HL-60/S4 (cell line): Measurements from ENCODE around the gene EIF5AL1.
"Not testable (repeated sequence)": the region's sequence is repeated elsewhere in the genome, so short reads cannot be mapped to it uniquely, and the experiment has no call there.

Source experiments
- in situ Hi-C: fragments of 300-500 bp; cut with MboI; formaldehyde crosslinking; loops from 2 replicates; pipeline ENCODE4 v1.14.3; 2022; ENCODE audit warnings: low sequenced_read_pairs

Gene EIF5AL1

GRCh38 chr10:79547128-79547527, 34.8 kb downstream of the EIF5AL1 start:
- in situ Hi-C loops: not testable (repeated sequence)

GRCh38 chr10:79547973-79548372, 35.6 kb downstream of the EIF5AL1 start:
- in situ Hi-C loops: no loop called here

- in situ Hi-C loops: loop anchor here (25.0 kb wide), 2 partner anchors 385 to 710 kb away; partner anchors contain the start of gene SFTPD
These were observed 39.8 kb downstream of the EIF5AL1 start for GRCh38 chr10:79552143-79552542.

DNA sequence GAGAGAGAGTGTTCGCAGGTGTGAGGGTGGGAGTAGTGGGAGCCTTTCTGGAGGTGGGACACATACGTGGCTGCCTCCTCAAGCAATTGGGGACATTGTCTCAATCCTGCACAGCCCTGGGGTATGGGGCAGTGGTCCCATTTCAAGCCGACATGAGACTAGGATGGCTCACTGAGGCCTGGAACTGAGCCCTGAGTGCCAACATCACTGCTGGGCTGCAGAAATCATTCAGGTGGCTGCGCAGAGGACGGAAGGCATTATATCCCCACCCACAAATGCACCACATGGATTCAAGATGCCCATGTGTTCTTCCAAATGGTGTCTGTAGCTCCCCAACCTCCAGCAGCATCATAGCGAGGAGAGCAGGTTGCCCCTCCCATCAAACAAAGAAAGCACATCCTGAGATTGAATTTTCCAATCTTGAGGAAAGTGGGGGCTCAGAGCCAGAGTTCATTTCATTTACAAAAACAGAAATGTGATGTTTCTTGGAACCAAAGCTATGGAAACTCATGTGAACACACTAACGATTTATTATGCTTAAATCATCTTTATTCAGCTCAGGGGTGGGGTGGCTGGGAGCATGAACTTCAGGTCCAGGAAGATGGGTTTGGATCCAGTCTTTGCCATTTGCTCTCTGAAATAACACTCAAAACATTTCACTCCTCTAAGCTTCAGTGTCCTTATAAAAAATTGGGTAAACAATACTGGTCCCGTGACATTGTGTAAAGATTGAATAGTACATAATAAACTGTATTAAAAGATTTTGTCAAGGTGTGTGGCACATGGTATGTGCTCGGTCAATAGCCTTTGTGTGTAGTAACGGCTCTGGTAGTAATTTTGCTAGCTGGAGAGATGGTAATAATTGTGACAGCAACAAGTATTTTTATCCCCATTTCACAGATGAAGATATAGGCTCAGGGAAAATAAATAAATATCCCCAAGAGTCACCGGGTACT, 43.3 kb downstream of the EIF5AL1 start:
- in situ Hi-C loops: loop anchor here (25.0 kb wide), 2 partner anchors 382 to 707 kb away; partner anchors contain the start of gene SFTPD

DNA sequence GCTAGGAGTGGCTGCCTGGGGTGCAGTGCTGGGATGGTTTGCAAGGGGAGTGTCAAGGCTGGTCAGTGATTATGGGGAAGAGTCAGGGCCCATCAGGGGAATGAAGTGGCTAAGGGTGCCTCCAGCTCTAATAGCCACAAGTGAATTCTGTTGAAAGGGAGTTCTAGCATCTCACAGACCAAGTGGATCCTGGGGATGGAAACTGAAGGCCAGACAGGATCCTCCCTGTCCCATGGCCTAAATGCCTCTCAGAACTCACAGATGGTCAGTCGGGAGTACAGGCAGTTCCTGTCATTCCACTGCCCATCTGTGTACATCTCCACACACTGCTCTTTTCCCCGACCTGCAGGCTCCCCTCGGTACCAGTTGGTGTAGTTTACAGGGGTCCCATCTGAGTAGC, 44.6 kb downstream of the EIF5AL1 start:
- in situ Hi-C loops: loop anchor here (25.0 kb wide), 2 partner anchors 380 to 705 kb away; partner anchors contain the start of gene SFTPD

- in situ Hi-C loops: loop anchor here (25.0 kb wide), 2 partner anchors 378 to 703 kb away; partner anchors contain the start of gene SFTPD
These were observed 47.4 kb downstream of the EIF5AL1 start for GRCh38 chr10:79559726-79560125.

DNA sequence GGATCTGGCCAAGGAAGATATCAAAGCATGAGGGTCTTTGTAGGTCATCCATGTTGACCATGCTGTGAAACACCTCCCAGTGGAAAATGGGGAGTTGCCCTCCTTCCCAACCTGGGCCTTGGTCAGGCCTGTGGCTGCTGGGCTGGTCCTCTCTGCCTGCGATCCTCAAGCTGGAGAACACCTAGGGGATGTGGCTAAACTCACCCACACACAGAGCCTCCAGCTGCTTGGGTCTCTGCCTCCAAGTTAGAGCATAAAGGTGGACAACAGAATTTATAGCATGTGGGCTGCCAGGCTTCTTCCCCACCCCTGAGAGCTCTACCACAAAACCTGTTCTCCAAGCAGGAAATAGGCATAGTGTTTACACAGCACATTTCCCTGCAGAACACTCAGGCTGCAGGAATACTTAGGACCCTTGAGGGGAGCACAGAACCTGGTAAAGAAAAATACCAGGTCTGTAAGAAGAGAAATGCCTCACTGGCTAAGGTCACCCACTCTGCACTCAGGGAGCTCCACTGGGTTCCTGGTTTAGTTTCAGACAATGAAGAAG, 47.9 kb downstream of the EIF5AL1 start, which contains the start of gene SFTPA2:
SFTPA2 (minus strand) TSS at position 248 of the 550 bp plus-strand sequence. CDS start 924 bp downstream, outside the sequence.
- in situ Hi-C loops: loop anchor here (25.0 kb wide), 2 partner anchors 377 to 702 kb away; partner anchors contain the start of gene SFTPD

DNA sequence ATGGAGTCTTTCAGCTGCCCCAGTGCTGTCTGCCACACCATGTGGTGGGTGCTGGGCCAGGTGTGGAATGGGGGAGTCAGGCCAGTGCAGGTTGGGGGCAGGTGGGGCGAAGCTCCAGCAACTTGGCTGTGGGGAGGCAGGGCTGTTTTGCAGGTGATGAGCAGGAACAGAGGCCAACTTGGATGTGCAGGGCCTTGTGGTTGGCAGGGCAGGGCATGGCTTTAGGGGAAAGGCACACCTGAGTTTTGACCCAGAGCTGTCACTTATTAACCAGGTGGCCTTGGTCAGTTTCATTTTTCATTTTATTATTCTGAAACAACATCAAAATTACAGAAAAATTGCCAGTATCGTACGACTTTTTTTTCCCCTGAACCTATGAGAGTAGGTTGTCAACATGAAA, 48.9 kb downstream of the EIF5AL1 start:
- in situ Hi-C loops: loop anchor here (25.0 kb wide), 2 partner anchors 376 to 701 kb away; partner anchors contain the start of gene SFTPD

- in situ Hi-C loops: loop anchor here (25.0 kb wide), 2 partner anchors 375 to 700 kb away; partner anchors contain the start of gene SFTPD
These were observed 49.9 kb downstream of the EIF5AL1 start for GRCh38 chr10:79562135-79562756.

DNA sequence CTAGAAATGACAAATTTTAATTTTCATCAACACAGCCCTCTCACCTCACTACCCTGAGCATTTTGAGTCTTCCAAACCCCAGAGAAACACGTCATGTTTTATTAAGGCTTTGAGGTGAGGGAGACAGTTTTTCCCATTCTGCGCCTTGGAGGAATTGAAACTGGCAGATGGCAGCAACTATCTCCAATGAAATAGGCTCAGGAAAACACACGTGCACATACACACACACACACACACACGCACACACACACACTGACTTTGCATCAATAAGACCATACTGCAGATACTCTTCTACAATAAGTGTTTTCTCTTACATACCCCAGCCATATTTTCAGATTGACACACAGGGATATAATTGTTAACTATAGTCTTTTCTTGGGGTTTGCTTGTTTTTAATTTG, 51.1 kb downstream of the EIF5AL1 start:
- in situ Hi-C loops: loop anchor here (25.0 kb wide), 2 partner anchors 374 to 699 kb away; partner anchors contain the start of gene SFTPD
